ENCODE results near the gene HLF. TPM values are rescaled to one million over a fixed set of nuclear protein-coding genes. Genes with fewer than 3 reads are reported as not detected.

HLF gene
- total RNA-seq, 3 donors from 2014 or later = 11.8 to 21.4 (median 13.4) TPM

GRCh38 chr17:55273579-55274354, 9.0 kb downstream of the HLF start:
- Histone ChIP-seq H3K9me3 (no peaks in the 10 kb centered on the region), H3K36me3 (no peaks in the 10 kb centered on the region), H3K4me3 (peak overlapping the region in 1 of 3 donors; percentile 17), H3K4me1 (peaks cover 13 to 16% of the 10 kb centered on the region in 2 donors), H3K27me3 (no peaks in the 10 kb centered on the region), H3K27ac (peak overlapping the region; percentile 77 to 88)
- TF ChIP-seq POLR2A (IDR thresholded peaks at IDR 0.05) (no peak), POLR2AphosphoS5 (IDR thresholded peaks at IDR 0.05) (peak; percentile 25 to 64 (median 54))
- intact Hi-C loops (cut with DNase I; ENCODE audit: low total_unique reads) = no loop called here
- DNase-seq (ENCODE audit: low spot score in 2 of 2) = peak in 1 of 2 donors; percentile 92

- Histone ChIP-seq H3K36me3 (no peaks in the 10 kb centered on the region), H3K27ac (peak overlapping the region; percentile 80 to 88), H3K27me3 (no peaks in the 10 kb centered on the region), H3K4me1 (peaks cover 13 to 18% of the 10 kb centered on the region in 2 donors), H3K4me3 (peak overlapping the region in 1 of 3 donors; percentile 17), H3K9me3 (no peaks in the 10 kb centered on the region)
- TF ChIP-seq POLR2A (IDR thresholded peaks at IDR 0.05) (no peak), POLR2AphosphoS5 (IDR thresholded peaks at IDR 0.05) (no peak)
- TF ChIP-seq, protein P1, sequence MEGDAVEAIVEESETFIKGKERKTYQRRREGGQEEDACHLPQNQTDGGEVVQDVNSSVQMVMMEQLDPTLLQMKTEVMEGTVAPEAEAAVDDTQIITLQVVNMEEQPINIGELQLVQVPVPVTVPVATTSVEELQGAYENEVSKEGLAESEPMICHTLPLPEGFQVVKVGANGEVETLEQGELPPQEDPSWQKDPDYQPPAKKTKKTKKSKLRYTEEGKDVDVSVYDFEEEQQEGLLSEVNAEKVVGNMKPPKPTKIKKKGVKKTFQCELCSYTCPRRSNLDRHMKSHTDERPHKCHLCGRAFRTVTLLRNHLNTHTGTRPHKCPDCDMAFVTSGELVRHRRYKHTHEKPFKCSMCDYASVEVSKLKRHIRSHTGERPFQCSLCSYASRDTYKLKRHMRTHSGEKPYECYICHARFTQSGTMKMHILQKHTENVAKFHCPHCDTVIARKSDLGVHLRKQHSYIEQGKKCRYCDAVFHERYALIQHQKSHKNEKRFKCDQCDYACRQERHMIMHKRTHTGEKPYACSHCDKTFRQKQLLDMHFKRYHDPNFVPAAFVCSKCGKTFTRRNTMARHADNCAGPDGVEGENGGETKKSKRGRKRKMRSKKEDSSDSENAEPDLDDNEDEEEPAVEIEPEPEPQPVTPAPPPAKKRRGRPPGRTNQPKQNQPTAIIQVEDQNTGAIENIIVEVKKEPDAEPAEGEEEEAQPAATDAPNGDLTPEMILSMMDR (IDR thresholded peaks at IDR 0.05) = no peak
- intact Hi-C loops (cut with DNase I; ENCODE audit: low total_unique reads) = no loop called here
- no peak for DNase-seq (ENCODE audit: low spot score in 2 of 2)
Observed at GRCh38 chr17:55274355-55275255, 9.8 kb downstream of the HLF start.

DNA sequence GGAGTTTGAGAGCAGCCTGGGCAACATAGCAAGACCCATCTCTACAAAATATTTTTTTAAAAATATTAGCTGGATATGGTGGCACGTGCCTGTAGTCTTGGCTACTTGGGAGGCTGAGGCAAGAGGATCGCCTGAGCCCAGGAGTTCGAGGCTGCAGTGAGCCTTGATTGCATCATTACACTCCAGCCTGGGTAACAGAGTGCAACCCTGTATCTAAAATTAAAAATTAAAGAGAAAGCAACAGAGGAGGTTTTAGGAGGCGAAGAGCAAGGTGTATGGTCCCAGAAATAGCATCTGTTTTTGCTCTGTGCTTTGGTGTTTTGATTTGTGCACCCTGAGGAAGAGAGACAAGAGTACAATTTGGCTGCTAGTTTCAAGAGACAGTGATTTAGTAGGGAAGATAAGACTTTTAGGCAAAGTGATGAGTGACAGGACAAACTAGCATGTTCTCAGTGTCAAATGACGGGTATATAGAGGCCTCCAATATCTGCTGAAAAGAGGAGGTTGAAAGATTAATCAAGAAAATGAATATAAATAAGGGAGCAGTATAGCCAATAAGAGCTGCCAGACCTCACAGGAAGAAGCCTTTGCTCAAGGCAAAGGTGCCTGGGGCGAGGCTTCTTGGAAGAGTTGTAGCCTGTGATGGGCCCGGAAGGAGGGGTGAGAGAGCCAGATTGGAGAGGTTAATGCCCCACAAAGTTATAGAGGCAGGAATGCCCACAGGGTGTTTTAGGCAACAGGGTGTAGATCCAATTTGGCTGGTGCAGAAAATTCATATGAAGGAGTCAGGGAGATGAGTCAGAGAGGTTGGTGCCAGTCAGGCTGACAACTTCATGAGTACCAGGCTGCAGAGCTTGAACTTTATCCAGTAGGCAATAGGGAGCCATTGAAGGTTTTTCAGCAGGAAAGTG, 11.4 kb downstream of the HLF start:
- TF ChIP-seq POLR2A (IDR thresholded peaks at IDR 0.05) (no peak), POLR2AphosphoS5 (IDR thresholded peaks at IDR 0.05) (peak in 1 of 3 donors; percentile 23)
- TF ChIP-seq, protein P1 (IDR thresholded peaks at IDR 0.05) = no peak
- Histone ChIP-seq H3K36me3 (no peaks in the 10 kb centered on the region), H3K4me1 (peaks cover 13 to 18% of the 10 kb centered on the region in 2 donors), H3K27me3 (no peaks in the 10 kb centered on the region), H3K9me3 (no peaks in the 10 kb centered on the region), H3K4me3 (no peak overlapping the region), H3K27ac (peak overlapping the region; percentile 80 to 88)
- DNase-seq (ENCODE audit: low spot score in 2 of 2) = peak in 1 of 2 donors; percentile 52
- intact Hi-C loops (cut with DNase I; ENCODE audit: low total_unique reads) = no loop called here

DNA sequence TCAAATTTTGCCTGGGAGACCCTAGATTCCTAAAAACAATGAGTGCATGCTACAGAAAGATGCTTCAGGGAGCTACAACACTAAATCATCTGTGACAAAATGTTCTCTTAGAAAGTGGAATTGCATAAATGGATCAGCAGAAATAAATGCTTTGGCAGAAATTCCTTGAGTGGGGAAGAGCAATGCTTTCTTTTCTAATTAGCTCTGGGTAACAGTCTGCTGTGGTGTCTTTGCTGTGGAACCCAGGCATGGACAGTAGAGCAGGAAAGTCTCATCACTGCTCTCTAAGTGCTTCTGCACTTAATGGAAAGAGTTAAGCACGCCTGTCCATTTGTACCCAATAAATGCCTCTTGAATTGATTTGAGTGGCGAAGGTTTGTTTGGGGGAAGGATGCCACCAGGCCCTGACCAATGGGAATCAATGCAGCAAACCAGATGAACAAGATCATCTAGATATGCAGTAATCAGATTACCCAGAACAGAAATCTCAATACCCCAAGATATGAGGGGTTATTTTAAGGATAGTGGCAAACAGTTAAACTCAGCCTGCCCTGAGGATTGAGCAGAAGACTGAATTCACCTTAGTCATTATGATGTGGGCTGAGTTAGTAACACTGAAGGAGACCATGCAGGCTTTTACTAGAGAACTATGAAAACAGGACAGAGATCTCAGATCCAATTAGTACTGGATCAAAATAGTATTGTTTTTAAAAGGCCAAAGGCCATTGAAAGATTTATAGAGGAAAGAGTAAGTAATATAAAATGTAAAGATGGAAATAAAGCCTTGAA, 13.6 kb downstream of the HLF start:
- no peaks in the 10 kb centered on the region for H3K9me3 ChIP-seq
- no peaks in the 10 kb centered on the region for H3K27me3 ChIP-seq
- intact Hi-C loops (cut with DNase I; ENCODE audit: low total_unique reads) = no loop called here
- H3K36me3 ChIP-seq = no peaks in the 10 kb centered on the region
- no peak overlapping the region for H3K4me3 ChIP-seq
- peak overlapping the region; percentile 80 to 88 for H3K27ac ChIP-seq
- no peak for DNase-seq (ENCODE audit: low spot score in 2 of 2)
- TF ChIP-seq POLR2AphosphoS5 (IDR thresholded peaks at IDR 0.05) = no peak
- TF ChIP-seq, protein P1 (IDR thresholded peaks at IDR 0.05) = no peak
- TF ChIP-seq POLR2A (IDR thresholded peaks at IDR 0.05) = no peak
- H3K4me1 ChIP-seq = peaks cover 9 to 18% of the 10 kb centered on the region in 2 donors
